Ishikawa (cell line): ENCODE results near the gene HEXIM2.

ENCODE experiments used
- CEBPB ChIP-seq: IDR thresholded peaks from 2 replicates; pipeline ENCODE4 v1.6.1; 2012
- CREB1 ChIP-seq: IDR thresholded peaks from 2 replicates; pipeline ENCODE4 v1.6.1; 2012; ENCODE audit warnings: low read depth
- EP300 ChIP-seq: IDR thresholded peaks from 2 replicates; pipeline ENCODE4 v1.6.1; 2012; ENCODE audit warnings: borderline replicate concordance
- NFIC ChIP-seq: IDR thresholded peaks from 2 replicates; pipeline ENCODE4 v1.6.1; 2012
- RAD21 ChIP-seq: IDR thresholded peaks from 2 replicates; pipeline ENCODE4 v1.6.1; 2012; ENCODE audit warnings: low read depth
- REST ChIP-seq: IDR thresholded peaks from 2 replicates; pipeline ENCODE4 v1.6.1; 2012; ENCODE audit warnings: low read depth, mild to moderate bottlenecking
- TAF1 ChIP-seq: IDR thresholded peaks from 2 replicates; pipeline ENCODE4 v1.6.1; 2012; ENCODE audit warnings: low read depth, mild to moderate bottlenecking
- TEAD4 ChIP-seq: IDR thresholded peaks from 2 replicates; pipeline ENCODE4 v1.6.1; 2012
- YY1 ChIP-seq: IDR thresholded peaks from 2 replicates; pipeline ENCODE4 v1.6.1; 2012; ENCODE audit warnings: low read depth
- ZBTB7A ChIP-seq: IDR thresholded peaks from 2 replicates; pipeline ENCODE4 v1.6.1; 2012; ENCODE audit warnings: low read depth
- TF ChIP-seq, protein P1 (sequence below): IDR thresholded peaks from 2 replicates; pipeline ENCODE4 v1.6.1; 2012
- TF ChIP-seq, protein P2 (sequence below): IDR thresholded peaks from 2 replicates; pipeline ENCODE4 v1.6.1; 2012

DNA sequence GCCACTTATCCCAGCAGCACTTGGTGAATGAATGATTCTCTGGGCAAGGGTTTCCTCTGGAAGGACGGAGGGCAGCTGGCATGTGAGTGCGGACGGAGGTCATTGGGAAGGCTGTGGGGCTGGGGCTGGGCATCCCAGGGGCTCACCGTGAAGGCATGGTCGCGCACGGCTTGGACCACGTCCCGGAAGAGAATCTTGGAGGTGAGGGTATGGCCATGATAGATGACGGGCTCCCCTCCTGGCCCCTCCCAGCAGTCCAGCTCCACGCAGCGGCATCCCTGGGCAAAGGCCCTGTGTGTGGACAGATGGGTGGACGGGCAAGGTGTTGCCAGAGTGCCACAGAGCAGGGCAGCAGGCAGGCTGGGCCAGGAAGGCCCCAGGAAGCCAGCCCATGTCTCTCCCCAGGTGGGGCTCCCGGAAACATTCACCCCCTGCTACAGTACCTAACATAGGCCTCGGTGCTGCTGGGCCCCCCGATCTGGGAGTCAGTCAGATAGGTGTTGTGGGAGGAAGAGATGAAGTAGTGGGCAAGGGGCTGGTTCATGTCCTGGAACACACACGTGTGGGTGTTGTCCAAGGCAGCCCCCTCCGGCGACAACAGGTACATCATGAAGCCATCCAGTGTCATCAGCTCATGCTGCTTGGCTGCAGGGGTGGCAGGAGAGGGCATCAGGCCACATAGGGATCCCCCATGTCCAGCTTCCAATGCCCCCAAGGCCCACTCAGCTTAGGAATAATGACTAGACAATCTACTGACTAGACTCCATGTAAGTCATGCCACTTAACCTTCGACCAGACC is 43.6 kb upstream of the HEXIM2 start:
- TF ChIP-seq EP300 = no peak
- TF ChIP-seq NFIC = no peak
- no peak for TF ChIP-seq REST
- no peak for TF ChIP-seq YY1
- no peak for TF ChIP-seq TEAD4
- no peak for TF ChIP-seq TAF1
- TF ChIP-seq CEBPB = no peak
- TF ChIP-seq RAD21 = no peak
- TF ChIP-seq, protein P1, sequence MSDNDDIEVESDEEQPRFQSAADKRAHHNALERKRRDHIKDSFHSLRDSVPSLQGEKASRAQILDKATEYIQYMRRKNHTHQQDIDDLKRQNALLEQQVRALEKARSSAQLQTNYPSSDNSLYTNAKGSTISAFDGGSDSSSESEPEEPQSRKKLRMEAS = no peak
- no peak for TF ChIP-seq CREB1
- no peak for TF ChIP-seq ZBTB7A
- TF ChIP-seq, protein P2, sequence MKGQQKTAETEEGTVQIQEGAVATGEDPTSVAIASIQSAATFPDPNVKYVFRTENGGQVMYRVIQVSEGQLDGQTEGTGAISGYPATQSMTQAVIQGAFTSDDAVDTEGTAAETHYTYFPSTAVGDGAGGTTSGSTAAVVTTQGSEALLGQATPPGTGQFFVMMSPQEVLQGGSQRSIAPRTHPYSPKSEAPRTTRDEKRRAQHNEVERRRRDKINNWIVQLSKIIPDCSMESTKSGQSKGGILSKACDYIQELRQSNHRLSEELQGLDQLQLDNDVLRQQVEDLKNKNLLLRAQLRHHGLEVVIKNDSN = no peak
